ENCODE results near the gene EGFR. TPM values are rescaled to one million over a fixed set of nuclear protein-coding genes. Genes with fewer than 3 reads are reported as not detected.

Gene EGFR
- total RNA-seq, 2 donors from 2014 or later: 78.3 to 112 TPM

DNA sequence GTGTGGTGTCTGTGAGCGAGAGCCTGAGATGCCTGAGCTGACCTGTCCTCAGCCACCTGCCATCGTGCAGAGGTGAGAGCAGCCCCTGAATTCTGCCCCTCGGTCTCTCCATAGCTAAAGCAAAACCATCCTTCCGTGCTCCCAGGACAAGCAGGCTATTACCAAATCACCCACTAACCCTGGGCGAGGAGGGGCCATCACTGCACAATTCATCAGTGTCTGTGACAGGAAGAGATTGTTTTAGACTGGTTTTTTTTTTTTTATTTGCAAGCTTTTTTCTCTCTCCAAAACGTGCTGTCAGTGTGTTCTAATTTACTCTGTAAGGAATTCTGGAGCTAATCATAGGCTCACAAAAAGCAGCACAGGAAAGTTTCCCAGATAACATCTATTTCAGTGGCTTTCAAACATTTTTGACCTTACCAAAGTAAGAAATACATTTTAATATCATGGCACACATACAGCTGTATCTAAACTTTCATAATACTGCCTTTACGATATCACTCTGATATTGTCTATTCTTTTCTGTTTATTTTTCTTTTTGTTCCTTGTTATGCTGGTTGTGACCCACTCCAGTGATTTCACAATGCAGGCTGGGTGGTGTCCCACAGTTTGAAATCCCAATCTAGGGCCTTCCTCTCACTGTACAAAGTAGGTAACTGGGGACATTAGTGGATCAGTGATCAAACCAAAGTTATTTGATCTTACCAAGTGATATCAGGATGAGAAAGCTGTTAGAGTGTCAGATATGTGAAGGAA, 62.8 kb downstream of the EGFR start:
- intact Hi-C loops (cut with DNase I): no loop called here
- WGBS: 25% methylated on average over 7 of the region's 7 CpGs
- DNase-seq (ENCODE audit: low spot score): peak; percentile 49
- peaks cover 4% of the 10 kb centered on the region for H3K4me1 ChIP-seq (replicated peaks)
- H3K36me3 ChIP-seq: no peaks in the 10 kb centered on the region
- TF ChIP-seq POLR2AphosphoS5 (IDR thresholded peaks at IDR 0.05): peak; percentile 61
- no peak for TF ChIP-seq POLR2A (IDR thresholded peaks at IDR 0.05)
- TF ChIP-seq, protein P1, sequence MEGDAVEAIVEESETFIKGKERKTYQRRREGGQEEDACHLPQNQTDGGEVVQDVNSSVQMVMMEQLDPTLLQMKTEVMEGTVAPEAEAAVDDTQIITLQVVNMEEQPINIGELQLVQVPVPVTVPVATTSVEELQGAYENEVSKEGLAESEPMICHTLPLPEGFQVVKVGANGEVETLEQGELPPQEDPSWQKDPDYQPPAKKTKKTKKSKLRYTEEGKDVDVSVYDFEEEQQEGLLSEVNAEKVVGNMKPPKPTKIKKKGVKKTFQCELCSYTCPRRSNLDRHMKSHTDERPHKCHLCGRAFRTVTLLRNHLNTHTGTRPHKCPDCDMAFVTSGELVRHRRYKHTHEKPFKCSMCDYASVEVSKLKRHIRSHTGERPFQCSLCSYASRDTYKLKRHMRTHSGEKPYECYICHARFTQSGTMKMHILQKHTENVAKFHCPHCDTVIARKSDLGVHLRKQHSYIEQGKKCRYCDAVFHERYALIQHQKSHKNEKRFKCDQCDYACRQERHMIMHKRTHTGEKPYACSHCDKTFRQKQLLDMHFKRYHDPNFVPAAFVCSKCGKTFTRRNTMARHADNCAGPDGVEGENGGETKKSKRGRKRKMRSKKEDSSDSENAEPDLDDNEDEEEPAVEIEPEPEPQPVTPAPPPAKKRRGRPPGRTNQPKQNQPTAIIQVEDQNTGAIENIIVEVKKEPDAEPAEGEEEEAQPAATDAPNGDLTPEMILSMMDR (IDR thresholded peaks at IDR 0.05): no peak
- H3K27me3 ChIP-seq (replicated peaks; ENCODE audit: insufficient read depth): no peaks in the 10 kb centered on the region
- H3K9me3 ChIP-seq: no peaks in the 10 kb centered on the region
- no peak overlapping the region for H3K4me3 ChIP-seq
- peak overlapping the region; percentile 40 to 49 for H3K27ac ChIP-seq

DNA sequence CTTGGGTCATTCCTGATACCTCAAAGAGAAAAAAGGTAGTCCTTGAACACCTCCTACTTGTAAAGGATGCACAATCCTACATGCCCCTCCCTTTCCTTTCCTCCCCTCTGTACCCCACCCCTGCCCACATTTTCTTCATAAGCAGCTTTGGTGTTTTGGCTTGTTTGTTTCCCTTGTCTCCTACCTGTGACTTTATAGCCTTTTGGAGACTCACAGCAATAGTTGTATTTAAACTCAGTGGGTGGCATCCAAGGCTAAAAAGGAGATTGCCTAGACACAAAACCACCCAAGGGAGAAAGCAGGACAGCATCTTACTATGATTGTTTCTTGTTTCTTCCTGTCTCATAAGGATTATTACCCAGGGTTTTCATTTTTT, 63.4 kb downstream of the EGFR start:
- peak overlapping the region in 1 of 2 donors; percentile 49 for H3K27ac ChIP-seq
- no peaks in the 10 kb centered on the region for H3K9me3 ChIP-seq
- DNase-seq (ENCODE audit: low spot score): no peak
- no peak overlapping the region for H3K4me3 ChIP-seq
- TF ChIP-seq, protein P1 (IDR thresholded peaks at IDR 0.05): no peak
- H3K4me1 ChIP-seq (replicated peaks): peaks cover 4% of the 10 kb centered on the region
- intact Hi-C loops (cut with DNase I): no loop called here
- no peaks in the 10 kb centered on the region for H3K36me3 ChIP-seq
- H3K27me3 ChIP-seq (replicated peaks; ENCODE audit: insufficient read depth): no peaks in the 10 kb centered on the region

DNA sequence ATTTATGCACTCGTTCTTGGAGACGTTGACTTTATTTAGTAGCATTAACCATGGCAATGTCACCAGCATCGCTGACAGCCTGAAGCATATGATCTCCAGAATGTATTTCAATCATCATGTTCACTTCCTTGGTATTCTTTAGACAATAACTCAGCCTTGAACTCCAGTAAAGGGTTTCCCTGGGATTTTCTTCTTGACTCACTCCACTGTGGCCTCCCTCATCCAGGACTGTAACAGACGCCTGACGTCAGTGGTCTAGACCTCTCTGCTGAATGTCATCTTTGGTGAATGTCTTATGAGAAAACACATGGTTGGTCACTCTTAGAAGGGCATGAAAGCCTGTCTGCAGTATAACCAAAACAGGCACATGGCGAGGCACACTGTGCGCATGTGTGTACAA, 64.4 kb downstream of the EGFR start:
- TF ChIP-seq POLR2A (IDR thresholded peaks at IDR 0.05): no peak
- TF ChIP-seq, protein P1 (IDR thresholded peaks at IDR 0.05): no peak
- no peak for TF ChIP-seq POLR2AphosphoS5 (IDR thresholded peaks at IDR 0.05)
- no peaks in the 10 kb centered on the region for H3K9me3 ChIP-seq
- WGBS: 88% methylated on average over 7 of the region's 7 CpGs
- DNase-seq (ENCODE audit: low spot score): no peak
- H3K27me3 ChIP-seq (replicated peaks; ENCODE audit: insufficient read depth): no peaks in the 10 kb centered on the region
- intact Hi-C loops (cut with DNase I): no loop called here
- H3K27ac ChIP-seq: no peak overlapping the region
- H3K36me3 ChIP-seq: no peaks in the 10 kb centered on the region
- H3K4me3 ChIP-seq: no peak overlapping the region
- H3K4me1 ChIP-seq (replicated peaks): peaks cover 4% of the 10 kb centered on the region

DNA sequence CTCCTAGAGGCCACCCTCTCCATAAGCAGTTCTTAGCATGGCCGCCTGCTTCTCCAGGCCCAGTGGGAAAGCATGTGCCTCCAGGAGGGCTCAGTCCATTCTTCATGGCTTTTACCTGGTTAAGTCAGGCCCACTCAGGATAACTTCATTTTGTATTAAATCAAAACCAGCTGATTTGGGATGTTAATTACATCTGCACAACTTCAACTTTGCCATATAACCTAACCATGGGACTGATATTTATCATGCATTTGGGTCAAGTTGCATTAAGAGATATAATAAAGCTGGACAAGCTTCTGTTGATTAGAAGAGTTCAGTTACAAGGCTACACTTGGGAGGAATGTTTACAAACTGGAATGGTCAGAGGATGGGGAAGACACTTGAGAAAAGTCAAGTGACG, 65.5 kb downstream of the EGFR start:
- no peak for DNase-seq (ENCODE audit: low spot score)
- 91% methylated on average over 2 of the region's 2 CpGs for WGBS
- intact Hi-C loops (cut with DNase I): no loop called here
- Histone ChIP-seq H3K36me3 (no peaks in the 10 kb centered on the region), H3K27ac (no peak overlapping the region), H3K9me3 (no peaks in the 10 kb centered on the region), H3K4me3 (no peak overlapping the region), H3K27me3 (replicated peaks; ENCODE audit: insufficient read depth) (no peaks in the 10 kb centered on the region), H3K4me1 (replicated peaks) (peaks cover 4% of the 10 kb centered on the region)
- TF ChIP-seq POLR2AphosphoS5 (IDR thresholded peaks at IDR 0.05): no peak
- no peak for TF ChIP-seq POLR2A (IDR thresholded peaks at IDR 0.05)
- TF ChIP-seq, protein P1 (IDR thresholded peaks at IDR 0.05): no peak

Data from prostate gland (tissue), 2 donors.